IMR-90 (cell line): ENCODE data around the gene PCED1B. TPM values are rescaled to one million over a fixed set of nuclear protein-coding genes. Genes with fewer than 3 reads are reported as not detected.

ENCODE experiments used
- ATAC-seq: fragments of 200-7000 bp; cut with Tn5 transposase; 2 replicates; pipeline ENCODE4 v1.9.1; 2020; ENCODE audit warnings: low read depth, mild to moderate bottlenecking, moderate library complexity
- BruUV-seq: library from RNA; stranded (reverse); fragments of 400-500 nt; replicated peaks from 2 replicates; lab custom pipeline; 2021; lab: Mats Ljungman, UMichigan
- CTCF ChIA-PET: fragments of 300-600 bp; formaldehyde crosslinking; extraction: SDS; loops from one replicate; lab custom pipeline; 2021; ENCODE audit warnings: antibody characterized with exemption; lab: Yijun Ruan, JAX
- POLR2A ChIA-PET: fragments of 300-600 bp; sonication (Branson Sonifier 250); formaldehyde crosslinking; loops from one replicate; lab custom pipeline; 2022; ENCODE audit warnings: antibody characterized with exemption; ENCODE audit not compliant: unreplicated experiment; lab: Charles Lee
- DNase-seq: peaks from one replicate; pipeline ENCODE4 v3.0.0; 2013
- H2AFZ ChIP-seq: replicated peaks from 2 replicates; pipeline ENCODE3; 2013; ENCODE audit warnings: low read length, mild to moderate bottlenecking; ENCODE audit not compliant: poor library complexity
- H2AK5ac ChIP-seq: 2 replicates; pipeline ENCODE4 v1.6.1; 2013; ENCODE audit warnings: low read depth, low read length, inconsistent platforms
- H2AK9ac ChIP-seq: replicated peaks from 2 replicates; pipeline ENCODE3; 2013; ENCODE audit warnings: mild to moderate bottlenecking, low read depth, low read length, moderate library complexity; ENCODE audit not compliant: poor library complexity
- H2BK120ac ChIP-seq: 2 replicates; pipeline ENCODE4 v1.6.1; 2013; ENCODE audit warnings: low read depth, low read length, inconsistent platforms
- H2BK15ac ChIP-seq: 3 replicates; pipeline ENCODE4 v1.6.1; 2013; ENCODE audit warnings: low read depth, low read length, inconsistent platforms
- H2BK20ac ChIP-seq: 2 replicates; pipeline ENCODE4 v1.6.1; 2013; ENCODE audit warnings: low read depth, mild to moderate bottlenecking, inconsistent platforms, low read length, moderate library complexity
- H2BK5ac ChIP-seq: 2 replicates; pipeline ENCODE4 v1.6.1; 2013; ENCODE audit warnings: mild to moderate bottlenecking, low read depth, low read length, inconsistent platforms; ENCODE audit not compliant: poor library complexity, severe bottlenecking
- H3K14ac ChIP-seq: replicated peaks from 2 replicates; pipeline ENCODE4 v1.6.1; 2013; ENCODE audit warnings: low read depth, low read length, inconsistent platforms
- H3K18ac ChIP-seq: 2 replicates; pipeline ENCODE4 v1.6.1; 2013; ENCODE audit warnings: low read depth, low read length, control low read depth
- H3K23ac ChIP-seq: 2 replicates; pipeline ENCODE4 v1.6.1; 2013; ENCODE audit warnings: low read depth, low read length, inconsistent platforms
- H3K27ac ChIP-seq: 2 replicates; pipeline ENCODE4 v1.5.1; 2013; ENCODE audit warnings: mild to moderate bottlenecking, control low read depth, low read length; ENCODE audit not compliant: insufficient read depth
- H3K27me3 ChIP-seq: 2 replicates; pipeline ENCODE4 v1.6.1; 2013; ENCODE audit warnings: low read length; ENCODE audit not compliant: control insufficient read depth, insufficient read depth
- H3K36me3 ChIP-seq: 2 replicates; pipeline ENCODE4 v1.6.1; 2013; ENCODE audit warnings: low read length, mixed read lengths; ENCODE audit not compliant: control insufficient read depth, insufficient read depth
- H3K4ac ChIP-seq: 2 replicates; pipeline ENCODE4 v1.6.1; 2013; ENCODE audit warnings: low read depth, low read length, inconsistent platforms
- H3K4me1 ChIP-seq: 2 replicates; pipeline ENCODE4 v1.6.1; 2013; ENCODE audit warnings: low read length, mixed read lengths; ENCODE audit not compliant: control insufficient read depth, insufficient read depth
- H3K4me2 ChIP-seq: 2 replicates; pipeline ENCODE4 v1.6.1; 2013; ENCODE audit warnings: low read depth, mild to moderate bottlenecking, control low read depth, low read length, moderate library complexity
- H3K4me3 ChIP-seq: 2 replicates; pipeline ENCODE4 v1.5.1; 2013; ENCODE audit warnings: low read depth, mild to moderate bottlenecking, control low read depth, low read length, moderate library complexity; ENCODE audit not compliant: insufficient read depth
- H3K56ac ChIP-seq: 2 replicates; pipeline ENCODE4 v1.6.1; 2013; ENCODE audit warnings: low read length, inconsistent platforms; ENCODE audit not compliant: insufficient read depth; ENCODE audit errors: extremely low read depth
- H3K79me1 ChIP-seq, 2 experiments: 2 replicates each; pipeline ENCODE4 v1.6.1; 2013; ENCODE audit warnings: low read length in 2 of 2, inconsistent platforms in 1 of 2, low read depth in 1 of 2
- H3K9ac ChIP-seq: 2 replicates; pipeline ENCODE4 v1.6.1; 2013; ENCODE audit warnings: low read depth, low read length, control low read depth
- H3K9me1 ChIP-seq: 2 replicates; pipeline ENCODE4 v1.6.1; 2013; ENCODE audit warnings: low read length, inconsistent platforms; ENCODE audit not compliant: insufficient read depth
- H3K9me3 ChIP-seq: 2 replicates; pipeline ENCODE4 v1.6.1; 2013; ENCODE audit warnings: low read length; ENCODE audit not compliant: control insufficient read depth, insufficient read depth
- H4K20me1 ChIP-seq: 2 replicates; pipeline ENCODE4 v1.6.1; 2013; ENCODE audit warnings: low read length, inconsistent platforms; ENCODE audit not compliant: insufficient read depth
- H4K5ac ChIP-seq: 2 replicates; pipeline ENCODE4 v1.6.1; 2013; ENCODE audit warnings: mild to moderate bottlenecking, low read depth, low read length, control low read depth
- H4K8ac ChIP-seq, 2 experiments: 2 replicates each; pipeline ENCODE4 v1.6.1; 2013; ENCODE audit warnings: low read depth in 2 of 2, low read length in 2 of 2, control low read depth in 1 of 2, inconsistent platforms in 1 of 2
- H4K91ac ChIP-seq: 2 replicates; pipeline ENCODE4 v1.6.1; 2013; ENCODE audit warnings: low read depth, low read length, inconsistent platforms; ENCODE audit not compliant: insufficient read depth
- CHD1 ChIP-seq: IDR thresholded peaks from 2 replicates; pipeline ENCODE4 v1.6.1; 2012; ENCODE audit warnings: low read depth, low read length, improper control_type of control experiment
- POLR2A ChIP-seq: IDR thresholded peaks from 2 replicates; pipeline ENCODE4 v1.6.1; 2012; ENCODE audit warnings: mild to moderate bottlenecking, low read depth, low read length
- WGBS, 2 experiments: methylation state at CpG; one replicate each; pipeline versions ENCODE4 v1.1.5 to v1.1.7; 2013; ENCODE audit warnings: missing lambda C conversion rate in 2 of 2; ENCODE audit not compliant: insufficient read length in 1 of 2; ENCODE audit errors: extremely low coverage in 2 of 2; 5-methylcytosine and 5-hydroxymethylcytosine counted together
- dilution Hi-C: fragments of 300-500 bp; cut with HindIII; formaldehyde crosslinking; loops from one replicate; pipeline ENCODE4 v1.14.3; 2018; ENCODE audit warnings: low sequenced_read_pairs; ENCODE audit not compliant: unreplicated experiment
- in situ Hi-C: fragments of 300-500 bp; cut with MboI; formaldehyde crosslinking; loops from 3 replicates; pipeline ENCODE4 v1.14.3; 2019; ENCODE audit warnings: low sequenced_read_pairs, inconsistent platforms, mixed read lengths
- intact Hi-C: fragments of 100-400 bp; cut with micrococcal nuclease; formaldehyde crosslinking; loops from 2 replicates; pipeline ENCODE4 v1.10.0; 2022
- polyA plus RNA-seq, 3 experiments: library from polyadenylated mRNA; depleted of rRNA; stranded (reverse); fragments of >200 nt; gene quantifications; 2 replicates each; pipeline ENCODE4 v1.2.3, GENCODE V29; 2012; ENCODE audit warnings: low replicate concordance in 1 of 3
- total RNA-seq: library from RNA; depleted of rRNA; stranded (reverse); fragments of >200 nt; gene quantifications from 2 replicates; pipeline ENCODE4 v1.2.3, GENCODE V29; 2012

Gene PCED1B
- total and polyA plus RNA-seq, 2 of the 4 experiments (the other 2 are of a cell fraction) = 0.36 to 2.6 TPM

DNA sequence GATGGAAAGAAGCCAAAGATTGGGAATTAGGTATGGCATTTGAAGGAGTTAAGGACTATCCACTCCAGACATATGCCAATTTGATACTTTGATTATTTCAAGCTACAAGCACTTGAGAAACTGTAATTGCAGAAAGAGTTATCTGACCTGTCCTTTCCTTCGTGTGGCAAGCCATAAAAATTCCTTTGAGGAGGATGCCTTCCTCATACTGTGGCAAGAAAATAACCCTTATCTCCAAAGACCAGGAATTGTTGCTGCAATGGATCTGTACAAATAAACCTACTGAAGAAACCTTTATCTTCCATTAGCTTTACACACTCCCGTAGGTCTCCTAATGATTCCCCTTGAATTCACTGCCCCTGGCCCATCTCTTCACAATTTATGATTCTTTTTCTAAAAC is 165.4 kb downstream of the PCED1B start:
- CTCF ChIA-PET = no interaction called here
- POLR2A ChIA-PET = no interaction called here

More for the DNA sequence above, 165.4 kb downstream of the PCED1B start:
- dilution Hi-C loops (no loop called here), intact Hi-C loops (no loop called here), in situ Hi-C loops (no loop called here)
- no peak overlapping the region for H2BK15ac ChIP-seq
- WGBS, 2 experiments = 57% methylated on average over 1 of the region's 2 CpGs; no CpG with 5 or more reads in 1 of the 2 experiments
- H3K23ac ChIP-seq = no peak overlapping the region
- H3K18ac ChIP-seq = no peak overlapping the region
- BruUV-seq = no TSS peak
- no peak overlapping the region for H2BK5ac ChIP-seq
- no peak overlapping the region for H3K9ac ChIP-seq
- H3K9me3 ChIP-seq = no peaks in the 10 kb centered on the region
- no peaks in the 10 kb centered on the region for H3K9me1 ChIP-seq
- no peak overlapping the region for H4K8ac ChIP-seq
- no peak overlapping the region for H3K56ac ChIP-seq
- DNase-seq = no peak
- no peak overlapping the region for H4K91ac ChIP-seq
- no peak overlapping the region for H3K4me2 ChIP-seq
- H2AFZ ChIP-seq = no peak overlapping the region
- no peak overlapping the region for H3K27ac ChIP-seq
- no peak overlapping the region for H3K4me3 ChIP-seq
- no peak overlapping the region for H2BK20ac ChIP-seq
- H3K4me1 ChIP-seq = no peaks in the 10 kb centered on the region; the same call in 1 of the 2 replicates
- H3K36me3 ChIP-seq = no peaks in the 10 kb centered on the region
- H4K20me1 ChIP-seq = no peaks in the 10 kb centered on the region
- no peak overlapping the region for H2AK5ac ChIP-seq
- H3K79me1 ChIP-seq = no peaks in the 10 kb centered on the region
- H4K5ac ChIP-seq = no peak overlapping the region
- ATAC-seq = no peak
- no peak overlapping the region for H2BK120ac ChIP-seq
- no peak overlapping the region for H3K14ac ChIP-seq
- TF ChIP-seq CHD1 (no peak), POLR2A (no peak)
- H2AK9ac ChIP-seq = no peak overlapping the region
- no peaks in the 10 kb centered on the region for H3K27me3 ChIP-seq
- no peak overlapping the region for H3K4ac ChIP-seq
